Measurements from ENCODE around the gene SNAP91. TPM values are rescaled to one million over a fixed set of nuclear protein-coding genes. Genes with fewer than 3 reads are reported as not detected.
"Not testable (repeated sequence)": the region's sequence is repeated elsewhere in the genome, so short reads cannot be mapped to it uniquely, and the experiment has no call there.

SNAP91 gene
- polyA plus RNA-seq, 6 donors from 2014 or later: not detected

GRCh38 chr6:83558975-83559374 lies 149.9 kb downstream of the SNAP91 start:
- Mint-ChIP-seq H3K27me3 (peaks cover 0 to 8% (median 4%) of the 10 kb centered on the region in 3 donors), H3K9me3 (peaks cover 0 to 20% (median 6%) of the 10 kb centered on the region in 7 donors), H3K4me3 (no peak overlapping the region), H3K36me3 (no peaks in the 10 kb centered on the region), H3K27ac (no peak overlapping the region), H3K4me1 (no peaks in the 10 kb centered on the region)
- DNase-seq (no peak), ATAC-seq (ENCODE audit: low read depth in 2 of 2) (no peak)

GRCh38 chr6:83556871-83557270 lies 152.0 kb downstream of the SNAP91 start:
- ATAC-seq (ENCODE audit: low read depth in 2 of 2) (no peak), DNase-seq (no peak)
- no peak overlapping the region for H3K4me3 Mint-ChIP-seq
- H3K36me3 Mint-ChIP-seq: no peaks in the 10 kb centered on the region
- no peaks in the 10 kb centered on the region for H3K4me1 Mint-ChIP-seq
- H3K27ac Mint-ChIP-seq: no peak overlapping the region
- H3K9me3 Mint-ChIP-seq: peaks cover 0 to 6% (median 2%) of the 10 kb centered on the region in 7 donors
- peaks cover 0 to 4% (median 0%) of the 10 kb centered on the region in 3 donors for H3K27me3 Mint-ChIP-seq

DNA sequence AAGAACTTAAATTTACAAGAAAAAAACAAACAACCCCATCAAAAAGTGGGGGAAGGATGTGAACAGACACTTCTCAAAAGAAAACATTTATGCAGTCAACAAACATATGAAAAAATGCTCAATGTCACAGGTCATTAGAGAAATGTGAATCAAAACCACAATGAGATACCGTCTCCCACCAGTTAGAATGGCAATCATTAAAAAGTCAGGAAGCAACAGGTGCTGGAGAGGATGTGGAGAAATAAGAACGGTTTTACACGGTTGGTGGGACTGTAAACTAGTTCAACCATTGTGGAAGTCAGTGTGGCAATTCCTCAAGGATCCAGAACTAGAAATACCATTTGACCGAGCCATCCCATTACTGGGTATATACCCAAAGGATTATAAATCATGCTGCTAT lies 157.2 kb downstream of the SNAP91 start:
- not testable (repeated sequence) for ATAC-seq (ENCODE audit: low read depth in 2 of 2); H3K27me3 Mint-ChIP-seq; DNase-seq; H3K27ac Mint-ChIP-seq; H3K4me1 Mint-ChIP-seq; H3K36me3 Mint-ChIP-seq; H3K4me3 Mint-ChIP-seq
- H3K9me3 Mint-ChIP-seq: peaks cover 3 to 14% (median 11%) of the 10 kb centered on the region in 7 donors

DNA sequence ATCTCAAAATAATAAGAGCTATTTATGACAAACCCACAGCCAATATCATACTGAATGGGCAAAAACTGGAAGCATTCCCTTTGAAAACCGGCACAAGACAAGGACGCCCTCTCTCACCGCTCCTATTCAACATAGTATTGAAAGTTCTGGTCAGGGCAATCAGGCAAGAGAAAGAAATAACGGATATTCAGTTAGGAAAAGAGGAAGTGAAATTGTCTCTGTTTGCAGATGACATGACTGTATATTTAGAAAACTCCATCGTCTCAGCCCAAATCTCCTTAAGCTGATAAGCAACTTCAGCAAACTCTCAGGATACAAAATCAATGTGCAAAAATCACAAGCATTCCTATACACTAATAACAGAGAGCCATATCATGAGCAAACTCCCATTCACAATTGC lies 158.4 kb downstream of the SNAP91 start:
- not testable (repeated sequence) for ATAC-seq (ENCODE audit: low read depth in 2 of 2); H3K27ac Mint-ChIP-seq; H3K4me3 Mint-ChIP-seq; DNase-seq; H3K36me3 Mint-ChIP-seq; H3K27me3 Mint-ChIP-seq
- Mint-ChIP-seq H3K9me3 (peaks cover 3 to 15% (median 11%) of the 10 kb centered on the region in 7 donors), H3K4me1 (peaks cover 6 to 13% (median 10%) of the 10 kb centered on the region in 3 donors)

- DNase-seq (no peak), ATAC-seq (ENCODE audit: low read depth in 2 of 2) (no peak)
- Mint-ChIP-seq H3K36me3 (peaks cover 0 to 15% of the 10 kb centered on the region in 2 donors), H3K27me3 (peaks cover 0 to 14% (median 10%) of the 10 kb centered on the region in 3 donors), H3K9me3 (peaks cover 8 to 19% (median 13%) of the 10 kb centered on the region in 7 donors), H3K4me1 (peaks cover 6 to 13% (median 10%) of the 10 kb centered on the region in 3 donors), H3K27ac (peak overlapping the region in 1 of 6 donors; percentile 17), H3K4me3 (peak overlapping the region in 2 of 8 donors; percentile 26 to 30)
Observed at GRCh38 chr6:83546636-83547035, 162.3 kb downstream of the SNAP91 start.

DNA sequence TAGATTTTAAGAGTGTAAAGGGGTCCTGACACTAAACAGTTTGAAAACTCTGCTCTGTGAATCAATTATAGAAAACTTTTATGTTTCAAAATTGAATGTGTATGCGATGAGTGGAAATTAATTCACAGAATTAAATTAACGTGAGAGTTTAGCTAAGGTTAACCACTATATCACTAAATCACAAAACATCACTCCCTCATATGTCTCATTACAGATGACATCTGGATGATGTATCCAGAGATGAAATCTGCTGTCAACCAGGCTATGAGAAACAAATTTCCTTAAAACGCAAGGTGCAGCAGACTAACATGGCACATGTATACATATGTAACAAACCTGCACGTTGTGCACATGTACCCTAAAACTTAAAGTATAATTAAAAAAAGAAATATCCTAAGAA lies 169.2 kb downstream of the SNAP91 start:
- no peak overlapping the region for H3K27ac Mint-ChIP-seq
- H3K27me3 Mint-ChIP-seq: peaks cover 8 to 18% (median 8%) of the 10 kb centered on the region in 3 donors
- peaks cover 0 to 2% (median 0%) of the 10 kb centered on the region in 3 donors for H3K4me1 Mint-ChIP-seq
- peaks cover 0 to 14% (median 5%) of the 10 kb centered on the region in 7 donors for H3K9me3 Mint-ChIP-seq
- ATAC-seq (ENCODE audit: low read depth in 2 of 2): no peak
- DNase-seq: no peak
- peaks cover 0 to 6% of the 10 kb centered on the region in 2 donors for H3K36me3 Mint-ChIP-seq
- no peak overlapping the region for H3K4me3 Mint-ChIP-seq

DNA sequence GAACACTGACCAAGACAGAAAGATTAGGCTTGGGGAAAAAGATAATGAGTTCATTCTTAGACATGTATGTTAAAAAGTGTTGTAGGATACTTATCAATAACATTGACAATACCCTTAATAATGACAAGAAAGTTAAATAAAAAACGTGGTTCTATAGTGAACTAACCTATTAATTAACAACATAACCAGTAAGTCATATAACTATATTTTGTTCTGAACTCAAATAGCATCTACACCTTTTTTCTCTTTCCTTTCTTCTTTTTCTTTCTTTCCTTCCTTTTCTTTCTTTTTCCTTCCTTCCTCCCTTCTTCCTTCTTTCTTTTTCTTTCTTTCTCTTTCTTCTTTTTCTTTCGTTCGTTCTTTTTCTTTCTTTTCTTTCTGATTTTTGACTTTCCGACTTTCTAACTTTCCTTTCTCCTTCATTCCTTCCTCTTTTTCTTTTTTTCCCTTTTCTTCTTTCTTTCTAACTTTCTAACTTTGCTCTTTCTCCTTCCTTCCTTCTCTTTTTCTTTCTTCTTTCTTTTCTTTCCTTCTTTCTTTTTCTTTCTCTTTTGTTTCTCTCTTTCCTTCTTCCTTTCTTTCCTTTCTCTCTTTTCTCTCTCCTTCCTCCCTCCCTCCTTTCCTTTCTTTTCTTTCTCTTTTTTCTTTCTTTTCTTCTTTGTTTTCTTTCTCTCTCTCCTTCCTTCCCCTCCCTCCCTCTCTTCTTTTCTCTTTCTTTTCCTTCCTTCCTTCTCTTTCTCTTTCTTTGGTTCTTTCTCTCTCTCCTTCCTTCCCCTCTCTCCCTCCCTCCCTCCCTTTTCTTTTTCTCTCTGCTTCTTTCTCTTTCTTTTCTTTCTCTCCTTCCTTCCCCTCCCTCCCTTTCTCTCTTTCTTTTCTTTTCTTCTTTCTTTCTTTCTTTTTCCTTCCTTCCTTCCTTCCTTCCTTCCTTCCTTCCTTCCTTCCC lies 172.0 kb downstream of the SNAP91 start:
- Mint-ChIP-seq H3K4me1 (peaks cover 0 to 2% (median 0%) of the 10 kb centered on the region in 3 donors), H3K4me3 (no peak overlapping the region), H3K27ac (no peak overlapping the region), H3K9me3 (peaks cover 0 to 8% (median 0%) of the 10 kb centered on the region in 7 donors), H3K27me3 (peaks cover 0 to 12% (median 8%) of the 10 kb centered on the region in 3 donors), H3K36me3 (no peaks in the 10 kb centered on the region)
- ATAC-seq (ENCODE audit: low read depth in 2 of 2) (no peak), DNase-seq (no peak)

DNA sequence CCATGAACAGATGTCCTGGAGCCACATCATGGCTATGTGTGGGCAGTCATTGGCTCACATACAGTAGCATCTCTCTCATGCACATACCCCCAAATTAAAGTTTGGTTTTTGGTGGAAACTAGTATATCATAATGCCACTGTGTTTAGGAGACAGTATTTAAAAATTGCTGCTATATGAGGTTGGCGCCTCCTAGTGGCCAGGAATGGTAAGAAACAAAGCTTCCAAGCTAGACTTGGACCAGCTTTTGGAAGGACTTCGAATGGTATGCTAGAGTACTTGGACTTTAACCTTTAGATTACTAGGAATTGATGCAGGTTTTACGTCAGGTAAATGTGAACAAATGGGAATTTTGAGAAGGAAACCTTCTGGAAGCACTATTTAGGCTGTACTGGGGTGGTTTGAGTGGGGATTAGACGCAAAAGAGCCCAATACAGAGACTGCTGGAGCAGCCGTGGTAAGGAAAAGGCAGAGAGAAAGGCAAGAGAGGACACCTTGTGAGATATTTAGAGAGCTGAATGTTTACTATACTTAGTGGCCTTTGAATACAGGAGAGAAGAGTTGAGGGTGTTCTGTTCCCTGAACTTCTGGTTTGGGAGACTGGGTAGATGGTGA lies 172.8 kb downstream of the SNAP91 start:
- peaks cover 0 to 2% (median 0%) of the 10 kb centered on the region in 3 donors for H3K4me1 Mint-ChIP-seq
- peak; percentile 13 for DNase-seq

DNA sequence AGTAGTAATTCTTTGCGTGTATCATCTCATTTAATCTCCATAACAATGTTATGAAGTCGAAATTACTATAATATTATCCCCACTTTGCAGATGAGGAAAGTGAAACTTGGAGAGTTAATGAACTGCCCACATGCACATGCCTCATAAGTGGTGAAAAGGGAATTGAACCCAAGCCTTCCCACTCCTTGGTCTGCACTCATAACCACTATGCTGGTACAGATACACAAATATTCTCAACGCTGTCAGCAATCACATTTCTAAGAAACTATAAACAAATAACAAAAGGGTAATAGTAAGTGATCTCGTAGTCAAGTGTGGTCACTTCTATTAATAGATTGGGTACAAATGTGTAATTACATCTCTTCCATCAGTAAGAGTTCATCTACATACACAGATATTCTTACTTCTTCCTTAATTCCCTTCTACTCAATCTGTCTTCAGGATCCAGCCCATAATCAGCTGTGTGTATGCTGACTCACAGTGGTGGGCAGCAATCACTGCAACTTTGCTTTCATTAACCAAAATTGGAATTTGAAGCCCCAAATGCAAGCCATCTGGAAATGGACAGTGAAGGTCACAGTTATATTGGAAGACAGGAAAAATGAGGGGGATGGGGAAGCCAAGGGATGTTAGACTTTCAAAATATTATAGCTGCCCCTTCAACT lies 190.0 kb downstream of the SNAP91 start:
- Mint-ChIP-seq H3K27ac (no peak overlapping the region), H3K27me3 (peaks cover 17 to 31% (median 27%) of the 10 kb centered on the region in 3 donors), H3K36me3 (no peaks in the 10 kb centered on the region), H3K9me3 (no peaks in the 10 kb centered on the region), H3K4me1 (no peaks in the 10 kb centered on the region), H3K4me3 (no peak overlapping the region)
- ATAC-seq (ENCODE audit: low read depth in 2 of 2) (no peak), DNase-seq (no peak)

More for the DNA sequence above, 172.8 kb downstream of the SNAP91 start:
- H3K27ac Mint-ChIP-seq: no peak overlapping the region
- no peaks in the 10 kb centered on the region for H3K36me3 Mint-ChIP-seq
- no peak overlapping the region for H3K4me3 Mint-ChIP-seq
- peaks cover 0 to 8% (median 0%) of the 10 kb centered on the region in 7 donors for H3K9me3 Mint-ChIP-seq
- H3K27me3 Mint-ChIP-seq: peaks cover 5 to 12% (median 8%) of the 10 kb centered on the region in 3 donors
- no peak for ATAC-seq (ENCODE audit: low read depth in 2 of 2)

DNA sequence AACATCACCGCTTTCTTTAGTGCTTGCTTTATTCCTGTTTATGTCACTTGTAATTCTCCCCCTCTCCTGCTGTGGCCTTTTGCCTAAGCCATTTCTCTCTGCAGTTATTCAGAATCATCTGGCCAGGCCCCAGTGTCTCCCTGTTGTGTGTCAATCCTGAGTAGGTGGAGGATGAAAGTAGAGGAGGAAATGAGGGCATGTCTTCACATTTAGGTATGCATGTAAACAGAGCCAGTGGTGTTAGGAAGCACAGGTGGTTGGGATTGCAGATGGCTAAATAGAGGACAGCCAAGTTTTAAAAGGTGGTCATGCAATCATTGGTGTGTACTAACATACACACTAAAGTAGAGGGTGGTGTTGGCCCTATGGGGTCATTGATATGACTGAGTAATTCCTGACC lies 191.4 kb downstream of the SNAP91 start:
- Mint-ChIP-seq H3K9me3 (no peaks in the 10 kb centered on the region), H3K27ac (no peak overlapping the region), H3K4me1 (peaks cover 0 to 3% (median 1%) of the 10 kb centered on the region in 3 donors), H3K36me3 (no peaks in the 10 kb centered on the region), H3K27me3 (peaks cover 27 to 40% (median 29%) of the 10 kb centered on the region in 3 donors), H3K4me3 (no peak overlapping the region)
- DNase-seq: no peak
- ATAC-seq (ENCODE audit: low read depth in 2 of 2): no peak

DNA sequence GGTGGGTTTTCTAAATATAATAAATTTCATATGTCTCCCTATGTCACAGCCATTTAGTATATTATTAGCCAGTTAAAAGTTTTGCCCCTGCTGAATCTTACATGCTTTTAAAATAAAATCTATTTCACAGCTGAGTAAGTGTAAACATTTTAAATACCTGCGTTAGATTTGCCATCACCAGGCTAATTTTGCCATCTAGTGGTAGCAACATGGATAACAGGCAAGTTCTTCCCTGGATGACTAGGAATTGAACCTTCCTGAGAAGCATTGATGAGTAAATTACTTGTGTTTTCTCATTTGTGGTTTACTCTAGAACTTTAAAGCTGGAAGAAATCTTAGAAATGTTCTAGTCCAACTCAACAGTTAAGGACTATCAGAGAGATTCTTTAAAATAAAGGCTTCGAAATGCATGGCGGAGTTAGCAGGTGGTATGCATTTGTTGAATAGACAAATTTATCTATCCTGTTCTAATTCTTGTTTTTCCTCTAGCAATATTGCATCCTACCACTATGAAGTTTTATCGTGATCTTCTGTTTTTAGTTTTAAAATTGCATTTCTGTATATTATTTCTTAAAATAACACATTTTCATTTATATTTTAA lies 193.9 kb downstream of the SNAP91 start:
- ATAC-seq (ENCODE audit: low read depth in 2 of 2): no peak
- Mint-ChIP-seq H3K4me1 (peaks cover 8 to 11% (median 9%) of the 10 kb centered on the region in 3 donors), H3K9me3 (no peaks in the 10 kb centered on the region)

GRCh38 chr6:83514466-83514865 lies 194.4 kb downstream of the SNAP91 start:
- Mint-ChIP-seq H3K27me3 (peaks cover 43 to 60% (median 49%) of the 10 kb centered on the region in 3 donors), H3K4me1 (peaks cover 8 to 11% (median 9%) of the 10 kb centered on the region in 3 donors), H3K27ac (no peak overlapping the region), H3K9me3 (no peaks in the 10 kb centered on the region), H3K36me3 (no peaks in the 10 kb centered on the region), H3K4me3 (no peak overlapping the region)
- ATAC-seq (ENCODE audit: low read depth in 2 of 2) (no peak), DNase-seq (no peak)

More for the DNA sequence above, 193.9 kb downstream of the SNAP91 start:
- H3K27me3 Mint-ChIP-seq: peaks cover 43 to 60% (median 45%) of the 10 kb centered on the region in 3 donors
- H3K36me3 Mint-ChIP-seq: no peaks in the 10 kb centered on the region
- no peak overlapping the region for H3K4me3 Mint-ChIP-seq
- DNase-seq: peak; percentile 11
- no peak overlapping the region for H3K27ac Mint-ChIP-seq

Measured in naive B cell (primary cell).